ENCODE data around the gene HPX.

Gene HPX

GRCh38 chr11:6413791-6414201 is 27.0 kb downstream of the HPX start:
- in situ Hi-C loops (cut with MboI; ENCODE audit: low sequenced_read_pairs, unreplicated experiment) = no loop called here
- DNase-seq (ENCODE audit: low spot score) = no peak
- TF ChIP-seq, protein P1, sequence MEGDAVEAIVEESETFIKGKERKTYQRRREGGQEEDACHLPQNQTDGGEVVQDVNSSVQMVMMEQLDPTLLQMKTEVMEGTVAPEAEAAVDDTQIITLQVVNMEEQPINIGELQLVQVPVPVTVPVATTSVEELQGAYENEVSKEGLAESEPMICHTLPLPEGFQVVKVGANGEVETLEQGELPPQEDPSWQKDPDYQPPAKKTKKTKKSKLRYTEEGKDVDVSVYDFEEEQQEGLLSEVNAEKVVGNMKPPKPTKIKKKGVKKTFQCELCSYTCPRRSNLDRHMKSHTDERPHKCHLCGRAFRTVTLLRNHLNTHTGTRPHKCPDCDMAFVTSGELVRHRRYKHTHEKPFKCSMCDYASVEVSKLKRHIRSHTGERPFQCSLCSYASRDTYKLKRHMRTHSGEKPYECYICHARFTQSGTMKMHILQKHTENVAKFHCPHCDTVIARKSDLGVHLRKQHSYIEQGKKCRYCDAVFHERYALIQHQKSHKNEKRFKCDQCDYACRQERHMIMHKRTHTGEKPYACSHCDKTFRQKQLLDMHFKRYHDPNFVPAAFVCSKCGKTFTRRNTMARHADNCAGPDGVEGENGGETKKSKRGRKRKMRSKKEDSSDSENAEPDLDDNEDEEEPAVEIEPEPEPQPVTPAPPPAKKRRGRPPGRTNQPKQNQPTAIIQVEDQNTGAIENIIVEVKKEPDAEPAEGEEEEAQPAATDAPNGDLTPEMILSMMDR (IDR thresholded peaks at IDR 0.05; ENCODE audit: borderline replicate concordance, control extremely low read depth, extremely low read depth, insufficient read depth, missing control alignments) = no peak

DNA sequence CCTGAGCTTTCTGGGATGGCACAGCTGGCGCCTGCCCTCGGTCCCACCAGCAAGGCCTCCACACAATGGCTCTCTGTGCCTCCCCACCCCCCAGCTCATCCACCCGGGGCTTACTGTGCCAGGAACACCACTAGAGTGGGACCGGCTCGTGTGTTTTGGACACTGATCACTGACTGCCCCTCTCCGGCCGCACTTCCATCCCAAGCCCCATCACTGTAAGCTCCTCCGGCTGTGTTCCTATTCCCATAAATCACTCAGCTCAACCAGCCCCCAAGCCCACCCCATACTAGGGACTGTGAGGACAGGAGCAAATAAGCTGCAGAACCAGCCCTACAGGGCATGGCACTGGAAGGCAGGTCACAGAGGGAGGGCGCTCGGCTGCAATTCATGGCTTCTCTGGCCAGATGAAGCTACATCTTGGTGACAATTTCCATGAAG is 29.2 kb downstream of the HPX start:
- DNase-seq (ENCODE audit: low spot score) = no peak
- TF ChIP-seq, protein P1 (IDR thresholded peaks at IDR 0.05; ENCODE audit: borderline replicate concordance, control extremely low read depth, extremely low read depth, insufficient read depth, missing control alignments) = no peak
- in situ Hi-C loops (cut with MboI; ENCODE audit: low sequenced_read_pairs, unreplicated experiment) = no loop called here

DNA sequence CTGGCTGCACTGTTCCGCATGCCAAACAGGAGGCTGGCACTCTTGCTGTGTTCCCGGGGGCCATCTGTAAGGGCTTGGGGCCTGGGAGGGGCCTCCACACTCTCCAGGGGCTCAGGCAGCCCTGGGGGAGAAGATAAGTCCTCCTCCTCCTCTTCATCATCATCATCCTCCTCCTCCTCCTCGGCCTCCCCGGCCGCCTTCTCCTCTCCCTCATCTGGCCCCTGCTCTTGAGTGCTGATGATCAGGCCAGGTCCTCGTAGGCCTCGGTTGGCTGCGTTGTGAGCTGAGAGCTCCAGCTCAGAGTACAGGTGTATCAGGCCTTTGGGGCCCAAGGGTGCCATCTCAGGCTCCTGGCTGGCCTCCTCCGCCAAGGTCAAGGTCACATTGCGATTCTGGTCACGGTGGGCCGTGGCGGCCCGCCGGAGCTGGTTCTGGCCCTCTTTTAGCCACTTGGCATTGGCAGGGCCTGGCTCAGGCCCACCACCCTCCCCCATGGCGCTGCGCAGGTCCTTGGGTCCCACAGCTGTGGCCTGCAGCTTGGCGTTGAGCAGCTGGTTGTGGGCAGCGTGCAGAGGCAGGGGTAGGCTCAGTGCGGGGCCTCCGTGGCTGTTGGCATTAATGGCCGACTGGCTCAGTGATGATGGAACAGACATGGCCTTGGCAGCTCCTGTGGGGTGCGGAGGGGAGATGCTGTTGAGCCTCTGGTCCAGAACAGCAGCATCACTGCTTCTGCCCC is 29.9 kb downstream of the HPX start:
- in situ Hi-C loops (cut with MboI; ENCODE audit: low sequenced_read_pairs, unreplicated experiment) = no loop called here
- DNase-seq (ENCODE audit: low spot score) = no peak
- TF ChIP-seq, protein P1 (IDR thresholded peaks at IDR 0.05; ENCODE audit: borderline replicate concordance, control extremely low read depth, extremely low read depth, insufficient read depth, missing control alignments) = no peak

- no peak for DNase-seq (ENCODE audit: low spot score)
- TF ChIP-seq, protein P1 (IDR thresholded peaks at IDR 0.05; ENCODE audit: borderline replicate concordance, control extremely low read depth, extremely low read depth, insufficient read depth, missing control alignments) = no peak
- in situ Hi-C loops (cut with MboI; ENCODE audit: low sequenced_read_pairs, unreplicated experiment) = no loop called here
These were observed 34.4 kb downstream of the HPX start for GRCh38 chr11:6406370-6406769.

DNA sequence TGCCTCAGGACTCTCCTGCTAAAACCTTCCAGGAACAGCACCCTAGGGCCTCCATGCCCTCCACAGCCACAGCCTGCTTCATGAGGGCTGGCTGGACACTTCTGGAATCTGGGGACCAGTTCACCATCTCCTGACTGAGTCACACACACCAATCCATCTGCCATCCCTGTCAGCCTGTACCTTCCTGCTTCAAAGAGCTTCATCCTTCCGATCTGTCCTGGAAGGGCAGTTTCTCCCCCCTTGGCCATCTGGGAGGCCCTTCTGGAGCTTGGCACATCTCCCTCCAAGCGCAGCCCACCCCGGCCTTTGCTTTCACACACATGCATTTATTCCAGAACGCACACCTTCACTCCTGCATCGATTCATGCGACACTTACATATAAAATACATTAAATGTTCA is 34.9 kb downstream of the HPX start:
- no peak for DNase-seq (ENCODE audit: low spot score)
- TF ChIP-seq, protein P1 (IDR thresholded peaks at IDR 0.05; ENCODE audit: borderline replicate concordance, control extremely low read depth, extremely low read depth, insufficient read depth, missing control alignments) = no peak
- in situ Hi-C loops (cut with MboI; ENCODE audit: low sequenced_read_pairs, unreplicated experiment) = no loop called here

DNA sequence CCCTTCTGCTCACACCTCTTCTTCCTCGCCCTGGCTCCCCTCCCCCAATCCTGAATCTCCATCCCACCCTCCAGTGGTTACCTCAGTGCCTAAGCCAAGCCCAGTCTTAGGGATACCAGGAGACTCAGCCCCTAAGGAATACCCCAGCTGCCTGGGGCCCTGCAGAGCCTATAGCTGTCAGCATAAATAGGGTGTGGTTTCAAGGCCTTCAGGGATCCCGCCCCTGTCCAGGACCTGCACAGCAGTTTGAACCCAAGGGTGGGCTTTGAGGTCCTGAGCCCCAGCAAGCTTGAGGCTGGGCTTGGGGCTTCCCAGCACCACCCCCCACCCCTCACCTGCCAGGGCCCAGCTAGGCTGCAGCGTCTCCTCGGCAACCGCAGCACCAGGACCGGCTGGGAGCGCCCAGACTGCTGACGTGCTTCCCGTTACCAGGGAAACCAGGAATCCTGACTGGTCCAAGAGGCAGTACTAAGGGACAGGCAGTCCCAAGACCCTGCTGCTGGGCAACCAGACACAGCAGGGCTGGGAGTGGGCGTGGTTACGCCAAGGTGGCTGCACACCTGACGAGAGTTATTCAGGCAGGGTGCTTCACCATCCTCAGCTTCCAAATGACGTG is 35.6 kb downstream of the HPX start:
- DNase-seq (ENCODE audit: low spot score) = no peak
- TF ChIP-seq, protein P1 (IDR thresholded peaks at IDR 0.05; ENCODE audit: borderline replicate concordance, control extremely low read depth, extremely low read depth, insufficient read depth, missing control alignments) = no peak
- in situ Hi-C loops (cut with MboI; ENCODE audit: low sequenced_read_pairs, unreplicated experiment) = no loop called here

Data from GM13976 (cell line).